OCI-LY1 (cell line): ENCODE results near the gene CNTNAP5.

Experiments used
- EZH2 ChIP-seq: fragments of 200-600 bp; sonication (generic), shearing (Covaris generic); IDR thresholded peaks from 2 replicates; pipeline ENCODE4 v1.8.0; 2017; ENCODE audit warnings: borderline replicate concordance, mixed run types, mild to moderate bottlenecking, antibody characterized with exemption, low read length, moderate library complexity, mixed read lengths
- TF ChIP-seq, protein P1 (sequence below): fragments of 200-600 bp; sonication (generic), shearing (Covaris generic); IDR thresholded peaks from 2 replicates; pipeline ENCODE4 v1.5.1; 2017; ENCODE audit warnings: mild to moderate bottlenecking, antibody characterized with exemption, low read length, moderate library complexity, mixed read lengths

DNA sequence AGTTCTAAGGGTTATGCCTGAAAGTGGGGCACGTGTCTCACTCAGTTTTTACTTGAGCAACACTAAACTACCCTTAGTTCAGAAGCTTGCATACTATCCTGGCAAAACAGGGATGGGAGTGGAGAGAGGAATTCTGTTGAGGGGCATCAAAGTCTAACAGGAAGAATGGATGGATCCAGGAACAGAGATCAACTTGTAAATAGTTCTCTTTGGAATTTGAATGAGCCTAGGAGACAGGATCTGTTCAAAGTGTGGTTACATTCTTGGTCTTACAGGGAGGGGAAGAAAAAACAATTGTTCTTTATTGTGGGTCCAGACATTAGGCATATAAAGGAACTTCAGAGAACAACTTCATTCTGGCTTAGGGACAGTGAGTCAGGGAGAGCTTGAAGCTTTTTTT is 560.2 kb downstream of the CNTNAP5 start:
- TF ChIP-seq, protein P1, sequence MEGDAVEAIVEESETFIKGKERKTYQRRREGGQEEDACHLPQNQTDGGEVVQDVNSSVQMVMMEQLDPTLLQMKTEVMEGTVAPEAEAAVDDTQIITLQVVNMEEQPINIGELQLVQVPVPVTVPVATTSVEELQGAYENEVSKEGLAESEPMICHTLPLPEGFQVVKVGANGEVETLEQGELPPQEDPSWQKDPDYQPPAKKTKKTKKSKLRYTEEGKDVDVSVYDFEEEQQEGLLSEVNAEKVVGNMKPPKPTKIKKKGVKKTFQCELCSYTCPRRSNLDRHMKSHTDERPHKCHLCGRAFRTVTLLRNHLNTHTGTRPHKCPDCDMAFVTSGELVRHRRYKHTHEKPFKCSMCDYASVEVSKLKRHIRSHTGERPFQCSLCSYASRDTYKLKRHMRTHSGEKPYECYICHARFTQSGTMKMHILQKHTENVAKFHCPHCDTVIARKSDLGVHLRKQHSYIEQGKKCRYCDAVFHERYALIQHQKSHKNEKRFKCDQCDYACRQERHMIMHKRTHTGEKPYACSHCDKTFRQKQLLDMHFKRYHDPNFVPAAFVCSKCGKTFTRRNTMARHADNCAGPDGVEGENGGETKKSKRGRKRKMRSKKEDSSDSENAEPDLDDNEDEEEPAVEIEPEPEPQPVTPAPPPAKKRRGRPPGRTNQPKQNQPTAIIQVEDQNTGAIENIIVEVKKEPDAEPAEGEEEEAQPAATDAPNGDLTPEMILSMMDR, result no peak
- TF ChIP-seq EZH2, result no peak
